ELR (cell line): ENCODE data around the gene GRIP2.

Experiments
- DNase-seq: peaks from one replicate; pipeline ENCODE4 v3.0.0-alpha.2; 2015; ENCODE audit warnings: low read depth

The GRIP2 gene

GRCh38 chr3:14506626-14507304, 33.4 kb downstream of the GRIP2 start:
- DNase-seq, result no peak

DNA sequence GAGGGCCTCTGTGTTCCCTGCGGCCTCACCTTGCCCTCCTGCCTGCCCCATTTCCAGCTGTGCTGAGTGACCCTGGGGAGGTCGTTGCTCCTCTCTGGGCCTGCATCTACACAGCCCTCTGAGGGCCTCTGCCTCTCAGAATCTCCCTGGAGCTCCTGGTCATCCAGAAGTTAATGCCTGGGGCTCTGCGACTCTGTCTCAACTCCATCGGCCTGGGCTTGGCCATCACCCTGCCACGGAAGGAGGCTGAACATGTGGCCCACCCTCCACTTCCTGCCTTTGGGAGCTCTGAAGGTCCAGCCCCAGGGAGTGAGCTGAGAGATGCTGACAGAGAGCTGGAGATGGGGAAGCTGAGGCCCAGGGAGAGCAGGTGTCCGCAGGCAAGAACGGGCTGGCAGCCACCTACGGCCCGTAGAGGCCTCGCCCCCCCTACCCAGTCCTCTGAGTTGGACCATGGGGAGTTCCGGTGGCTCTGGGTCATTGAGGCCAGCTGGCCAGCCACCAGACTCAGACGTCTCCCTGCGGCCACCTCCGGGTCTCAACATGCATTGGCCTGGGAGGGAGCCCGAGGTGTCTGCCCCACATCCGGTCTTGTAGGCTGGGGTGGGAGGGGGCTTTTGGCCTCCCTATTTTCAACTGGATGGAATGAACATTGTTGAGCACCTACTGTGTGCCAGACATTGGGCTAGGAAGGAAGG, 34.2 kb downstream of the GRIP2 start:
- no peak for DNase-seq

- DNase-seq, result no peak
Observed at GRCh38 chr3:14505001-14505802, 34.9 kb downstream of the GRIP2 start.

DNA sequence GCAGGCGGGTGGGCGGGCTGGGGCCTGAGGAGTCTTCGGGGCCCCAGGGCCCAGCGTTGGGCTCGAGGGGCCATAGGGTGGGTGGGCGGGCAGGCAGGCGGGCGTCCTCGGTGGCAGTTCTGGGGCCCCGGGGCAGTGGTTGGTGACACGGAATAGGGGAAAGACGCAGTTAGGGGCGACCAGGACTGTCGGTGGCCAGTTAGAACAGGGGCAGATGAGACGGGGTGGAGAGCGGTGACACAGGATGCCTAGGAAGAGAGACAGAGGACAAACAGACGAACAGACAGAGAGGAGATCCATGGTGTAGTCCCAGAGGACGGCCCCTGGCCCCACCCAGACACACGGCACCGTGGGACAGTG, 36.5 kb downstream of the GRIP2 start:
- no peak for DNase-seq

DNA sequence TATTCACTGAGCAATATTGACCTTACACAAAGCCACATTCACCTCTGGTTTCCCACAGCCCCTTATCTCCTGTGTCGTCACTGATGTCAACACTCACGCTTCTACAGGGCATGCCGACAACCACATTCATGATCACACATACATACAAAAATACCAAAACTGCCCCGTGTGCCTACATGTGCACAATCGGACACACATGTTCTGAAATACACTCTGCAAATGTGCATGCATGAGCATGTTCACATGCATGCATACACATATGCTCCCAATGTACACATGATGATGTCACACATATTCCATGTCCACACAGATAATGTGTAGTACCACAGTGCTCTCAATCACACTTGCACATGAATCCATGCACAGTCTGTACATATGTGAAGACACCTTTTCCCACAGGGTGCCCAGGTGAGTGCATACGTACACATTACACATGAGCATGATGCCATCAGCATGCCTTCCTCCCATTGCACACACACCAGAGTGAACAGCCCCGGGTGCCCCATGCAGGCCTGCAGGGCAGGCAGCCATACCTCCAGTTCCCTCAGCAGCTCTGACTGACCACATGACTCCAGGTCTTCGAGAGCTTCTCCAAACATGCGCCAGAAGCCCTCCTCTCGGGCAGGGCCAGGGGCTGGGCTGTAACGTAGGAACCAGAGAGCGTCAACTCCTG, 37.0 kb downstream of the GRIP2 start:
- DNase-seq, result no peak

GRCh38 chr3:14502472-14502871, 37.7 kb downstream of the GRIP2 start:
- no peak for DNase-seq

DNA sequence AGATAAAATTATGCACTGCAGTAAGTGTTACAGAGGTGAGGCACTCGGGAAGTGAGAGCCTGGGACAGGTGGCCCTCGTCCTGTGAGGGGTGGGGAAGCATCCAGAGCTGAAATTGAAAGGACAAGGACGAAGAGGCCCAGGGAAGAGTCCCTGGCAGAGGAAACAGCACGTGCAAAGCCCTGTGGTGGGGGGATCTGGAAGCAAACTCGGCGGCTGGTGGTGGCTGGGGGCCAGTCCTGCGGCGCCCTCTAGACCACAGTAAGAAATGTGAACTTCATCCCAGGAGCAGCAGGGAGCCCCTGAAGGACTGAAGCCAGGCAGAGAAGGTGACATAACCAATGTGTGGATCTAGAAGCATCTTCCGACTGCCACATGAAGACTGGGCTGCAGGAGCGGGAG, 42.8 kb downstream of the GRIP2 start:
- DNase-seq, result no peak

- DNase-seq, result no peak
Observed at GRCh38 chr3:14496351-14496750, 43.8 kb downstream of the GRIP2 start.

DNA sequence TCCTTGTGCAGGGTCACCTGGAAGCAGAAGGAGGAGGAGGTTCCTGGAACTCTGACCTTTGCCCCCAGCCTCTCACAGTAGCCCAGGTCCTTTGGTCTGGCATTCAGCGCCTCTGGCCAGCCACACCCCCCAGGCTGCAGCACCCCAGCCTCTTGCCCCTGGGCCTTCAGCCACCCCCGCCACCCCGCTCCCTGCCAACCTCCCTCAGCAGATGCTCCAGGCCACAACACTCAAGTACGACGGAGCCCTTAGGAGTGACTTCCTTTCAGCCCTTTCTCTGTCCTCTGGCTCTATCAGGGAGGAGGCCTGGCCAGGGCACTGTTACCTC, 45.2 kb downstream of the GRIP2 start:
- no peak for DNase-seq

GRCh38 chr3:14494279-14494972, 45.7 kb downstream of the GRIP2 start:
- no peak for DNase-seq

GRCh38 chr3:14492948-14493881, 46.9 kb downstream of the GRIP2 start:
- no peak for DNase-seq

GRCh38 chr3:14491396-14492190, 48.5 kb downstream of the GRIP2 start:
- no peak for DNase-seq

GRCh38 chr3:14490831-14491230, 49.3 kb downstream of the GRIP2 start:
- peak; percentile 13 for DNase-seq

GRCh38 chr3:14490255-14490654, 49.9 kb downstream of the GRIP2 start:
- DNase-seq, result no peak

DNA sequence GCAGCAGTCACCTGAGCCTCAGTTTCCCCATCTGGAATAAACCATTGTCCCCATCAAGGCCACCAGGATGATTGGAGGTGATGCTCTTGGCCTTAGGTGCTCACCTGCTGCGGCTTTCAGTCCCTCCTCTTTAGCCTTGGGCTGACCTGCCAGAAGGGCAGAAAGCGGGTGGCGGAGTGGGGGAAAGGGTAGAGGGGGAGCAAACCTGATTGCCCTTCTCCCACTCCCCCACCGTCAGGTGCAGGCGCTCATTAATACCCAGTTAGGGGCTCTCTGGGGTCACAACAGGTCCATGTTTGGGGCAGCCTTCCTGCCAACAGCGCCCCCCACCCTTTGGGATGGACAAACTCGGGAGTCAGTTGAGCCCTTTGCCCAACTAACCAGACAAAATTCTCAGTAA, 50.5 kb downstream of the GRIP2 start:
- DNase-seq, result no peak

DNA sequence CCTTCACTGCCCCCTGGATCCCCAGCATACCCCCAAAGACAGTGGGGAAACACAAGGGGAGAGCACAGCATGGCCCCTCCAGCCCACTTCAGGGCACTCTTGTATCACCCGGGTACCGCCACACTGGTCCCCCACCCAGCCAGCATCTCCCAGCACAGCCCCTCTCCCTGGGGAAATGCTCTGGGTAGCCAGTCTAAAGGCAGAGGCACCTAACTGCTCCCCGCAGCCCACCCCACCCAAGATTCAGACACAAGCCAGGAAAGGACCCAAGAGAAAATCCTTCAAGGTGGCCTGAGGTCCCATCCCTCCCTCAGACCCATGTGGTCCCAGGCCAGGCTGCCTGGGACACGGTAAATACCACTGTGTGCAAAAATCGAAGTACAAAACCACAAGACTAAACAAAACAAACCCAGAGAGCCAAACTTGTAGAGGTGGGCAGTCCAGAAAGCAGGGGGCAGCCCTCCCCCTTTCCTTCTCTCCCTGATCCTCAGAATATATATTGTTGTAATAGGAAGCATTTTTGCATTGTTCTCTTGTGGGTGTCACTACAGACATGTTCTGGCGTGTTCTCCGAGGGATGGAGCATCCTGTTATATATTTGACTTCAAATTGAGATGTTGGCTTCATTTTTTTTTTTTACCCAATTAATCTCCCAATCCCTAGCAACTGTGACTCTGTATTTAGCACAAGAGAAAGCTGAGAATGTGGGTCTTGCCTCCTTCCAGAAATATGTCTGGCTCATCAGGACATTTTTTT, 51.7 kb downstream of the GRIP2 start:
- no peak for DNase-seq

- no peak for DNase-seq
Observed at GRCh38 chr3:14487821-14488220, 52.3 kb downstream of the GRIP2 start.

- no peak for DNase-seq
Observed at GRCh38 chr3:14487086-14487485, 53.1 kb downstream of the GRIP2 start.

GRCh38 chr3:14486460-14486859, 53.7 kb downstream of the GRIP2 start:
- DNase-seq, result no peak
